ENCODE data around the gene EGFR.

DNA sequence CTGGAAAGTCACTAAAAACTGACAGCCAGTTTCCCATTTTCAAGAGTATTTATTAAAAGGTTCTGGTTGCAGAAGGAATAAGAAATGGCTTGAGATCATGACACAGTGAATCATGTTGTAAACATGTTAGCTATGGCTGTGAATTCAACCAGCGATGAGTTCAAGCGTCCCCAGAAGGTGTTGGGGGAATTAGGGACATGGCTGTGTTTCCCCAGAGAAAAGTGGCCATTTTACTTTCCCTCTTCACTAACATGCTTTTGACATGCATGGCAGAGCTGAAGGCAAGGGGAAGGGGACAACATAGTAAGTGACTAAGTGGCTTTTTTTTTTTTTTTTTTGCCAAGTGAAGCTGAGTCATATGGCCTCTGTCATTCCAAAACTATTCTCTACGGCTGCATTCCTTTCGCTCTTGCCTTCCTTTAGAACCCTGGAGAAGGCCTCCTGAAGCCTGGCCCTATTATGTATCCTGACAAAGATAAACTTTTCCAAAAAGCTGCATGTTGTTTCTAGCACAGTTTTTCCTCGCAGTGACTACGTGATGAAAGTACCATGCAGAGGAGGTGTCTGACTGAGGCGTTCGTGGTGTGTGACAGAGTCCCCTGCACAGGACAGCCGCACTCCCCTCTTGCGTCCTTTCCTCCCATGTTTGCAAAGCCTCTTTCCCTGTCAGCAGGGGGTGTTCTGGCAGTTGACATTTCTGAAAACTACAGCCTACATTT lies 46.9 kb downstream of the EGFR start:
- no peak for TF ChIP-seq EZH2phosphoT487 (IDR thresholded peaks at IDR 0.05; ENCODE audit: low read depth, severe bottlenecking, unreplicated experiment)
- no peak for TF ChIP-seq EZH2 (IDR thresholded peaks at IDR 0.05; ENCODE audit: borderline replicate concordance)
- TF ChIP-seq, protein P1, sequence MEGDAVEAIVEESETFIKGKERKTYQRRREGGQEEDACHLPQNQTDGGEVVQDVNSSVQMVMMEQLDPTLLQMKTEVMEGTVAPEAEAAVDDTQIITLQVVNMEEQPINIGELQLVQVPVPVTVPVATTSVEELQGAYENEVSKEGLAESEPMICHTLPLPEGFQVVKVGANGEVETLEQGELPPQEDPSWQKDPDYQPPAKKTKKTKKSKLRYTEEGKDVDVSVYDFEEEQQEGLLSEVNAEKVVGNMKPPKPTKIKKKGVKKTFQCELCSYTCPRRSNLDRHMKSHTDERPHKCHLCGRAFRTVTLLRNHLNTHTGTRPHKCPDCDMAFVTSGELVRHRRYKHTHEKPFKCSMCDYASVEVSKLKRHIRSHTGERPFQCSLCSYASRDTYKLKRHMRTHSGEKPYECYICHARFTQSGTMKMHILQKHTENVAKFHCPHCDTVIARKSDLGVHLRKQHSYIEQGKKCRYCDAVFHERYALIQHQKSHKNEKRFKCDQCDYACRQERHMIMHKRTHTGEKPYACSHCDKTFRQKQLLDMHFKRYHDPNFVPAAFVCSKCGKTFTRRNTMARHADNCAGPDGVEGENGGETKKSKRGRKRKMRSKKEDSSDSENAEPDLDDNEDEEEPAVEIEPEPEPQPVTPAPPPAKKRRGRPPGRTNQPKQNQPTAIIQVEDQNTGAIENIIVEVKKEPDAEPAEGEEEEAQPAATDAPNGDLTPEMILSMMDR (IDR thresholded peaks at IDR 0.05; ENCODE audit: poor library complexity): no peak

All from hepatocyte (in vitro differentiated cells).